ENCODE results near the gene SPECC1.
"Not testable (repeated sequence)": the region's sequence is repeated elsewhere in the genome, so short reads cannot be mapped to it uniquely, and the experiment has no call there.

Gene SPECC1

GRCh38 chr17:20009302-20010098 is at the start of gene SPECC1:
TSS of gene SPECC1 (plus strand) at chr17:20009359. CDS start at chr17:20096652, 87,293 bp downstream.
- peak in 31 of 56 donors; percentile 32 to 90 (median 62) for DNase-seq

- not testable (repeated sequence) for DNase-seq
These were observed 46.2 kb upstream of the SPECC1 start for GRCh38 chr17:19962954-19963353.

DNA sequence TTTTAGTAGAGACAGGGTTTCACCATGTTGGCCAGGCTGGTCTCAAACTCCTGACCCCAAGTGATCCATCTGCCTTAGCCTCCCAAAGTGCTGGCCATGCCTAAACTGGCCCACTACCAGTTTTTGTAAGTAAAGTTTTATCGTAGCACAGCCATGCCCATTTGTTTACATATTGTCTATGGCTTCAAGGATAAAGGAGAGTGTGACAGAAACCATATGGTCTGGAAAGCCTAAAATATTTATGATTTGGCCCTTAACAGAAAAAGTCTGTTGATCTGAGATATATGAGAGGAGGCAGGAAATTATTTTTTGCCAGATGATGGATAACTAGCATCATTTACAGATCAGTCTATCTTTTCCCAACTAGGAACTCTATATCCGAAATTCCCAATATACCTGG is 36.0 kb upstream of the SPECC1 start:
- DNase-seq = no peak

- DNase-seq = no peak
These were observed 33.6 kb upstream of the SPECC1 start for GRCh38 chr17:19975601-19976000.

DNA sequence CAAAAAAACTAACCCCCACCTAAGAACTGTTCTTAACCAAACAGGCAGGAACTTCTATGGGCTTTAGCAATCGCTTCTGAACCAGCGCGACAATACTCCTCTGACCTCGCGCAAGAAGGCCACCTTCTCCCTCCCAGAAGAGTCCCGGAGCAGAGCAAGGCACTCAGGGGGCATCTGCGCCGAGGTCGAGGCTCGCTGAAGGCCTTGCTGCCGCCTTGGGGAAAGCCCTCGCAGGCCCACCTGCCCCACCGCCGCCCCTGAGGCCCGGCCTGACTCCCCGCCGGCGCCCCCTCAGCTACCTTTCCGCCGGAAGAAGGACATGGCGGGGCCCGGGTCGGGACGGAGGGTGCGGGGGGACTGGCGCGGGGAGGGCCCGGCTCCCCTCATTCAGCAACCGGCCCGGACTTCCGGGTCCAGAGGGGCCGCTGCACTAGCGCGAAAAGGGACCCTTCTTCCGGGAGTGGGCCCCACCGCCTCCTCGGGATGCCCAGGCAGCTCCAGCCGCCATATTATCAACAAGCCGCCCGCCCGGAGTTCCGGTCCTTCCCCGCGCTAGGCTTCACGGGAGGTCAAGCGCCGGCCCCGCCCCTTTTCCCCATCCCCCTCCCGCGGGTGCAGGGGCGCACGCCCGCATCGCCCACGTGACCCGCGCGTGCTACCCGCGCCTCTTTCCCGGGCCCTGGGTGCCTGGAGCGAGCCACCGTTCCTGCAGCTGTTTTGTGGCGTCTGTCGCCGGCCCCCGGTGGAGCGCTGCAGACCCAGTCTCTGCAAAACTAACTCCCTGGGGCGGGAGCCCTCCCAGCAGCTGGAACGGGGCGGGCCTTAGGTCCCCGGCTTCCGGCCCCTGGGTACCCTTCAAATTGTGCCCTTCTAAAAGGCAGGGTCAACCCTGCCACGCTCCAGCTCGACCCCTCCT is 31.6 kb upstream of the SPECC1 start, which contains the start of gene AKAP10:
TSS of gene AKAP10 (minus strand) at position 536 of the 916 bp plus-strand sequence. CDS start at position 387, 149 bp downstream.
- DNase-seq = peak; percentile 47 to 95 (median 88)

- DNase-seq = peak in 7 of 56 donors; percentile 47 to 80 (median 71)
These were observed 30.9 kb upstream of the SPECC1 start for GRCh38 chr17:19978209-19978802.

DNA sequence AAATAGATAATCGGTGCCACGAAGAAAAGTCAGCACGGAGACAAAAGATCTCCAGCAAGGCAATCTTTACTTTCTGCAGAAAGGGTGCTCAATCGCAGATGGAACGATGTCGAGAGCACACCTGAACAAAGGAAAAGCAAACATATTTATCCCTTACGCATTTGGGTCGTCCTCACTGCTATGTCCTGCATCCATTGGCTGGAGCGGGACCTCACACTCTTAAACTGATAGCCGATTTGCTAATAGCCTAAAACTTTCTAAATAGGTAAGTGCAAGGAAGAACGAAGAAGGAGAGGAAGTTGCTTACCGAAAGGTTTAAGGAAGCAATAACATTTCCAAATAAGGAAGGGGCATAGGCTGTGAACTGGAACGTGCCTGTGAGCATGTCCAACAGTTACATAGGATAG is 30.4 kb upstream of the SPECC1 start:
- no peak for DNase-seq

GRCh38 chr17:19979917-19980770 is 29.0 kb upstream of the SPECC1 start:
- peak in 2 of 56 donors; percentile 7 to 9 for DNase-seq

DNA sequence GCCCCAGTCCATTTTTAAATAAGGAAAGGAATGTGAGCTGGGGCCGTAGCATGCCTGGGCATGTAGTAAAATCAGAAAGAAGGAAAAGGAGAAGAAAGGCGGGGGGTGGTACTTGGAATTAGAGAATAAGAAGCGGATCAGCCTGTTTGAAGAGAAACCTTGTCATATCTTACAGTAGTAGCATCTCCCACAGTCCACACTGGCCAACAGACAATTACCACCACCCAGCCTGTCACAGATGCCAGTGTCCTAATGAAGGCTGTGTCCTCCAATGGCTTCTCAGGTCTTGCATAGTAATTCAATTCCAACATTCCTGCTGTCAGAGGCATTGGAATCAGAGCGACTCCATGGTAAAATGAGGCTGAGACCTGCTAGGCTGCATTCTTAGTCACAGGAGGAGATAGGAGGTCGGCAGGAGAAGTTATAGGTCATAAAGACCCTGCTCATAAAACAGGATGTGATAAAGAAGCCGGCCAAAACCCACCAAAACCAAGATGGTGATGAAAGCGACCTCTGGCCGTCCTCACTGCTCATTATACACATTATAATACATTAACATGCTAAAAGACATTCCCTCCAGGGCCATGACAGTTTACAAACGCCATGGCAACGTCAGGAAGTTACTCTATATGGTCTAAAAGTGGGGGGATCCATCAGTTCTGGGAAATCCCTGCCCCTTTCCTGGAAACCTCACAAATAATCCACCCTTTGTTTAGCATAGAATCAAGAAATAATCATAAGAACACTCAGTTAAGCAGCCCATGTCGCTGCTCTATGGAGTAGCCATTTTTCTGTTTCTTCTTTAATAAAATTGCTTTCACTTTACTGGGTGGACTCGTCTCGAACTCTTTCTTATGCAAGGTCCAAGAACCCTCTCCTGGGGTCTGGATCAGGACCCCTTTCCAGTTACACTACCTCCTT is 22.0 kb upstream of the SPECC1 start:
- no peak for DNase-seq

GRCh38 chr17:19987897-19988296 is 21.3 kb upstream of the SPECC1 start:
- DNase-seq = no peak

DNA sequence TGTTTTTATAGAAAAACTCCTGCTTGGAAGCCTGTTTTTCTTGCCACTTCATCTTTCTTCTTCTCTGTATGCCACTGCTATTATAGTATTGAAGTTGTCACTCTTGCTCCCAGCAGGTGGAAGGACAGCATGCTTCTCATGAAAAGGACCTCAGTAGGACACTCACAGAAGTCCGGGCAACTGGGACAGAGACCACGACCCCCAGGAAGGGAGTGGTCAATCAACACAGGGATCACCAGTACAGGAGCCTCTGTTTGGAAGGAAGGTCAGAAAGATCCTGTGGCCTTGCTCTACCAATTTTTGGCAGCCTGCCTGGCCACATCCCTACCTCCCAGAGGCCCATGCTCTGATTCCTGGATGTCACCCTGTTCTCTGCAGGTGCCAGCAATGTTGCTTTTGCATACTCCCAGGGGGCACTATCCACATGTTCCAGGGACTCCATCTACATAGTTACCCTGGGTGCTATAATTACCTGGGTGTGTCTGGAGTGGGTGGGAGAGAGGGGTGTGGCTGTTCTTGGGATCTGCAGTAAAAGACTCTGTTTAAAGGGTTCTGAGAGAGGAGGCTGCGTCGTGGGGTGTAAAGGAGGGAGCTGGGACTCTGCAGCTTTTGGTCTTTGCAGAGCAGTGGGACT is 17.8 kb upstream of the SPECC1 start:
- no peak for DNase-seq

DNA sequence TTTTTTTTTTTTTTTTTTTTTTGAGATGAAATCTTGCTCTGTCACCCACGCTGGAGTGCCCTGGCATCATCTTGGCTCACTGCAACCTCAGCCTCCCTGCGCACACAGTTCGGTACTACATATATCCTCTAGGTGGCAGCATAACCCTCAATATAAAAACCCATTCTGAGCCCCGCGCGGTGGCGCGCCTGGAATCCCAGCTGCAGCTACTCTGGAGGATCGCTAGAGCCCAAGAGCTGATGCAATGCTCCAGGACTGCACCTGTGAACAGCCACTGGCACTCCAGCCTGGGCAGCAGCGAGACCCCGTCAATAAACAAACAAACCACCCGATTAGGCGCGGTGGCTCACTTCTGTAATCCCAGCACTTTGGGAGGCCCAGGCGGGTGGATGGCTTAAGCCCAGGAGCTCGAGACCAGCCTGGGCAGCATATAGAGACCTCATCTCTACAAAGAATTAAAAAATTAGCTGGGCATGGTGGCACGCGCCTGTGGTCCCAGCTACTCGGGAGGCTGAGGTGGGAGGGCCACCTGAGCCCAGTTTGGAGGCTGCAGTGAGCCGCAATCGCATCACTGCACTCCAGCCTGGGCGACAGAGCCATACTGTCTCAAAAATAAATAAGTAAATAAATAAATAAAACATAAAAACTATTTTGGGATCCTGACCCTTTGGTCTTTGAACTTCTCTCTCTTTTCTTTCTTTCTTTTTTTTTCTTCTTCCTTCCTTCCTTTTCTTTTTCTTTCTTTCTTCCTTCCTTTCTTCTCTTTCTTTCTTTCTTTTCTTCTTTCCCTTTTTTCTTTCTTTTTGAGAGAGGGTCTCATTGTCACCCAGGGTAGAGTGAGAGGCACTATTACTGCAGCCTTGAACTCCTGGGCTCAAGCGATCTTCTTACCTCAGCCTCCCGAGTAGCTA is 16.1 kb upstream of the SPECC1 start:
- peak in 55 of 56 donors; percentile 16 to 94 (median 77) for DNase-seq

DNA sequence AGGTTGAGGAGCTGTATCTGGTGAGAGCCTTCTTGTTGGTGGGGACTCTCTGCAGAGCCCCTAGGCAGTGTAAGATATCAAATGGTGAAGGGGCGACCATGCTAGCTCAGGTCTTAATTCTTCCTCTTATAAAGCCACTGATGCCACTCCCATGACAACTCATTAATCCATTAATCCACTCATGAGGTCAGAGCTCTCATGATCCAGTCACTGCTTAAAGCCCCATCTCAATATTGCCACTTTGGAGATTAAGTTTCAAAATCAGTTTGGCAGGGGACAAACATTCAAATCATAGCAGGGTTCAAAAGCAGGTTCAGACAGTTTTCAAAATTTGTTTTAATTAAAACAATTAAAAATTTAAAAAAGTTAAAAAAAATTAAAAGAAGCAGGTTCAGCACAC is 13.1 kb upstream of the SPECC1 start:
- DNase-seq = no peak

DNA sequence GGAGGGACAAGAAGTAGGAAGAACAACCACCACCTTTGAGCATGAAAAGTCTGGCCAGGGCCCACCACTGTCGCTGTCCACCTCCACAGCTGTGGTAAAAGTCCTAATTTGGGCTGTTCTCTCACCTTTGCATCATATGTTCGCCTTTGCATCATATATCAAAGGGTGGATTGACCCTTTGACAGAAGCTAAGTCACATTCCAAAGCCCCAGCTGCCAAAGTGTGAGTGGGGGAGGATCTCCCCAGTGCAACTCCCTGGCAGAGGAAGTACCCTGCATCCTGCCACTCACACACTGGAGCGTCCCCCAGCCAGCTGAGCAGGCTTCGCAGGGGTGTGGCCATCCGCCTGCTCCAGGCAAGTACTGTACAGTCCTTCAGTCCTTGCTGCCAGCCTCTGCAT is 12.7 kb upstream of the SPECC1 start:
- no peak for DNase-seq

GRCh38 chr17:20008242-20009051 is 712 bp upstream of the SPECC1 start:
- DNase-seq = peak in 12 of 56 donors; percentile 15 to 66 (median 43)

- peak in 30 of 56 donors; percentile 12 to 87 (median 66) for DNase-seq
These were observed 182 bp upstream of the SPECC1 start for GRCh38 chr17:20009052-20009301.
